Pancreas (tissue), 10 donors: Measurements from ENCODE around the gene MT1G. TPM values are rescaled to one million over a fixed set of nuclear protein-coding genes. Genes with fewer than 3 reads are reported as not detected.
"Not testable (repeated sequence)": the region's sequence is repeated elsewhere in the genome, so short reads cannot be mapped to it uniquely, and the experiment has no call there.

Experiments used
- ATAC-seq, 4 donors: fragments of 200-7000 bp; cut with Tn5 transposase; one replicate each; pipeline versions ENCODE4 v1.8.0 to v1.9.1; 2020; ENCODE audit warnings: mild to moderate bottlenecking in 4 of 4, moderate library complexity in 4 of 4
- DNase-seq, 6 donors: peaks; one replicate each; pipeline ENCODE4 v3.0.0-alpha.2; 2020
- FAIRE-seq: peaks from 2 replicates; lab custom pipeline; 2012; peaks lifted over from hg19 to GRCh38; lab: Jason Lieb, UNC
- H3K27ac ChIP-seq, 4 donors: fragments of 200-600 bp; sonication (generic); 1 replicate in 3 of 4; 2 replicates in 1 of 4; pipeline versions ENCODE4 v1.5.0 to v1.8.0; 2020
- H3K27me3 ChIP-seq, 4 donors: fragments of 200-600 bp; one replicate each; pipeline ENCODE4 v1.8.0; 2021
- H3K36me3 ChIP-seq, 3 donors: fragments of 200-600 bp; sonication (generic) in 1 of 3; one replicate each; pipeline versions ENCODE4 v1.5.0 to v1.8.0; 2020 to 2021
- H3K4me1 ChIP-seq, 3 donors: fragments of 200-600 bp; one replicate each; pipeline ENCODE4 v1.8.0; 2021
- H3K4me3 ChIP-seq, 4 donors: fragments of 200-600 bp; sonication (generic) in 2 of 4; one replicate each; pipeline versions ENCODE4 v1.5.0 to v1.8.0; 2020 to 2021
- H3K9me3 ChIP-seq, 4 donors: fragments of 200-600 bp; one replicate each; pipeline ENCODE4 v1.8.0; 2021
- CTCF ChIP-seq, 4 donors: fragments of 200-600 bp; sonication (generic) in 3 of 4; IDR thresholded peaks; one replicate each; pipeline versions ENCODE4 v1.5.0 to v1.8.0; 2021; ENCODE audit warnings: antibody characterized with exemption in 4 of 4
- WGBS, 2 donors: extraction: QIAGEN DNeasy Blood & Tissue Kit; methylation state at CpG; one replicate each; pipeline ENCODE4 v1.1.7; 2013; 5-methylcytosine and 5-hydroxymethylcytosine counted together
- intact Hi-C, 3 donors: fragments of 100-400 bp; cut with DNase I; formaldehyde crosslinking; loops; one replicate each; pipeline versions ENCODE4 v1.11.1 to v1.14.2; 2022
- polyA plus RNA-seq, 2 donors: library from polyadenylated mRNA; stranded (reverse); fragments of 200-250 nt; gene quantifications; one replicate each; pipeline ENCODE4 v1.2.3, GENCODE V29; 2013
- total RNA-seq, 6 donors: library from RNA; stranded (reverse); fragmentation: NEBNext Ultra II Directional in 4 of 6; extraction: Animal tissue kit (Norgen Biotek cat#: 25700) in 4 of 6; gene quantifications; one replicate each; pipeline versions ENCODE4 v1.2.1 to v1.2.4, GENCODE V29; 2021 to 2023
- donor health status: healthy with polysubstance abuse.
- donor health status: DM: no; HTN: no; CAD: no; lungs with moderate emphysema.
- donor health status: DM: no; HTN: no; CAD: no.
- donor health status: control.
- donor health status: control.
- donor health status: Bipolar disorder and iron deficiency.
- donor health status: DM: yes; HTN: yes; CAD: no.
- donor health status: DM: no; HTN: no; CAD: no.
- donor health status: DM: no; HTN: no; CAD: no.
- donor health status: DM: yes; HTN: yes; CAD: no.

Gene MT1G
- total and polyA plus RNA-seq, 8 donors = 76.9 to 766 (median 195) TPM

- H3K27me3 ChIP-seq = no peaks in the 10 kb centered on the region
- H3K27ac ChIP-seq = no peak overlapping the region
- FAIRE-seq (no peak), DNase-seq (no peak), ATAC-seq (no peak)
- peaks cover 3 to 12% (median 9%) of the 10 kb centered on the region in 3 donors for H3K4me1 ChIP-seq
- H3K9me3 ChIP-seq = no peaks in the 10 kb centered on the region
- TF ChIP-seq CTCF (IDR thresholded peaks at IDR 0.05) = no peak
- 91 to 98% methylated on average over 2 of the region's 2 CpGs for WGBS, 2 donors
- no peaks in the 10 kb centered on the region for H3K36me3 ChIP-seq
- intact Hi-C loops = no loop called here
- no peak overlapping the region for H3K4me3 ChIP-seq
Observed at GRCh38 chr16:56623637-56624036, 44.2 kb downstream of the MT1G start.

- H3K36me3 ChIP-seq, FAIRE-seq, H3K27ac ChIP-seq, H3K4me3 ChIP-seq, ATAC-seq, DNase-seq, intact Hi-C loops, H3K27me3 ChIP-seq, H3K9me3 ChIP-seq: not testable (repeated sequence)
- WGBS, 2 donors = 86 to 93% methylated on average over 5 of the region's 5 CpGs
- H3K4me1 ChIP-seq = peaks cover 3 to 16% (median 9%) of the 10 kb centered on the region in 3 donors
Observed at GRCh38 chr16:56623184-56623583, 44.7 kb downstream of the MT1G start.

GRCh38 chr16:56621665-56622445, 46.0 kb downstream of the MT1G start:
- intact Hi-C loops, H3K4me3 ChIP-seq, H3K27ac ChIP-seq, DNase-seq, ATAC-seq, H3K9me3 ChIP-seq, H3K27me3 ChIP-seq, FAIRE-seq, H3K36me3 ChIP-seq: not testable (repeated sequence)
- WGBS, 2 donors = 80 to 82% methylated on average over 4 of the region's 4 CpGs
- peaks cover 3 to 23% (median 11%) of the 10 kb centered on the region in 3 donors for H3K4me1 ChIP-seq

- Histone ChIP-seq H3K4me1 (peaks cover 3 to 19% (median 6%) of the 10 kb centered on the region in 3 donors), H3K27ac (no peak overlapping the region), H3K4me3 (no peak overlapping the region), H3K27me3 (no peaks in the 10 kb centered on the region), H3K36me3 (no peaks in the 10 kb centered on the region), H3K9me3 (no peaks in the 10 kb centered on the region)
- TF ChIP-seq CTCF (IDR thresholded peaks at IDR 0.05) = no peak
- intact Hi-C loops = no loop called here
- no peak for FAIRE-seq
- no peak for DNase-seq
- ATAC-seq = no peak
- 80 to 95% methylated on average over 7 to 8 of the region's 8 CpGs for WGBS, 2 donors
Observed at GRCh38 chr16:56620339-56620897, 47.4 kb downstream of the MT1G start.

GRCh38 chr16:56618138-56618537, 49.7 kb downstream of the MT1G start:
- no peaks in the 10 kb centered on the region for H3K27me3 ChIP-seq
- TF ChIP-seq CTCF (IDR thresholded peaks at IDR 0.05) = no peak
- ATAC-seq = peak in 2 of 4 donors; percentile 5 to 6
- no peak overlapping the region for H3K27ac ChIP-seq
- no peaks in the 10 kb centered on the region for H3K36me3 ChIP-seq
- DNase-seq = peak in 1 of 6 donors; percentile 12
- FAIRE-seq = no peak
- H3K9me3 ChIP-seq = no peaks in the 10 kb centered on the region
- peak overlapping the region in 1 of 4 donors; percentile 55 for H3K4me3 ChIP-seq
- intact Hi-C loops = no loop called here
- WGBS, 2 donors = 47 to 51% methylated on average over 6 of the region's 6 CpGs
- peaks cover 3 to 19% (median 6%) of the 10 kb centered on the region in 3 donors for H3K4me1 ChIP-seq
